Stimulated activated CD8-positive, alpha-beta memory T cell treated with anti-CD3 and anti-CD28 coated beads, Interleukin-4, amount 100 ng/mL, for 24 hours (primary cell): ENCODE measurements around the gene RNF4.
A peak's percentile ranks its signal among the peaks of the same experiment; 100 is the strongest.
"Not testable (repeated sequence)": the region's sequence is repeated elsewhere in the genome, so short reads cannot be mapped to it uniquely, and the experiment has no call there.

Experiments
- DNase-seq: peaks from one replicate; pipeline ENCODE4 v3.0.0-alpha.2; 2020; ENCODE audit warnings: low read depth

The RNF4 gene

GRCh38 chr4:2535376-2536192 lies 66.7 kb downstream of the RNF4 start:
- DNase-seq = peak; percentile 37

- peak; percentile 99 for DNase-seq
Observed at GRCh38 chr4:2536193-2537010, 67.5 kb downstream of the RNF4 start, which contains the start of gene FAM193A. Gene FAM193A (plus strand): TSS chr4:2536647. CDS start chr4:2536916, 269 bp downstream.

DNA sequence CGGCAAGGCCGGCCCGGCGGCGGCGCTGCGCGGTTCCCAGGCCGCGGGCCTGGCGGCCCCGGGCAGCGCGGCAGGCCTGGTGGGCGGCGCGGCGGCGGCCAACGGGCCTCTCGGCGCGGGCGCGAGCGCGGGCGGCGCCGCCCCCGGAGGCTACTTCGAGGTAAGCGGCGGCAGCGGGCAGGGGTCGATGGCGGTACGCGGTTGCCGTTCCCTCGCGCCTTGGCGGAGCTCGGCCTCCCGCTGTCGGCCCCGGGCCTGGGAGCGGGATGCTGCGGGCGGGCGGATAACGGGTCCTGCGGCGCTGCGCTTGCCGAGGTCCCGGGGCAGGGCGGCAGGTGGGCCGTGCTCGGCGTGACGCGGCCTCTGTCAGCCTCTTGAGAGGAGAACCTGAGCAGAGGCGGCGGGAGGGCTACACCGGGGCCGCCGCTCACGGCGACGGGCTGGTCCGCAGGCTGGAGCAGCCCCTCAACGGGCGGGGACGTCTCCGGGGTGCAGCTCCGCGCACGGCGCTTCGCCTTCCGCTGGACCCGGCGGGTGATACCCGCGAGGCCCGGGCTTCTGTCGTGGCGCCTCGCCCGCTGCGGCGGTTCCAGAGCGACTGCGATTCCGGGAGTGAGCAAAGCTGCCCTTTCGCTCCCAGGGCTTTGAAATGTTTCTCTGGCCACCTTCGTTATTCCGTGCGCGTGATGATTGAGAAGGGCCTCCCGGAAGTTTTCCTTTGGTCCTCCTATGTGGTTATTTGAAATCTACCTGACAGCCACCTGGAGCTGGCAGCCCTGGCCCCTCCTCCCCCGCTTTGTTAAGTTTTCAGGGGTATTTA lies 68.3 kb downstream of the RNF4 start:
- peak; percentile 42 for DNase-seq

GRCh38 chr4:2543580-2544191 lies 74.8 kb downstream of the RNF4 start:
- not testable (repeated sequence) for DNase-seq

- DNase-seq = no peak
Observed at GRCh38 chr4:2545321-2546013, 76.6 kb downstream of the RNF4 start.

GRCh38 chr4:2546286-2546823 lies 77.4 kb downstream of the RNF4 start:
- DNase-seq = no peak

DNA sequence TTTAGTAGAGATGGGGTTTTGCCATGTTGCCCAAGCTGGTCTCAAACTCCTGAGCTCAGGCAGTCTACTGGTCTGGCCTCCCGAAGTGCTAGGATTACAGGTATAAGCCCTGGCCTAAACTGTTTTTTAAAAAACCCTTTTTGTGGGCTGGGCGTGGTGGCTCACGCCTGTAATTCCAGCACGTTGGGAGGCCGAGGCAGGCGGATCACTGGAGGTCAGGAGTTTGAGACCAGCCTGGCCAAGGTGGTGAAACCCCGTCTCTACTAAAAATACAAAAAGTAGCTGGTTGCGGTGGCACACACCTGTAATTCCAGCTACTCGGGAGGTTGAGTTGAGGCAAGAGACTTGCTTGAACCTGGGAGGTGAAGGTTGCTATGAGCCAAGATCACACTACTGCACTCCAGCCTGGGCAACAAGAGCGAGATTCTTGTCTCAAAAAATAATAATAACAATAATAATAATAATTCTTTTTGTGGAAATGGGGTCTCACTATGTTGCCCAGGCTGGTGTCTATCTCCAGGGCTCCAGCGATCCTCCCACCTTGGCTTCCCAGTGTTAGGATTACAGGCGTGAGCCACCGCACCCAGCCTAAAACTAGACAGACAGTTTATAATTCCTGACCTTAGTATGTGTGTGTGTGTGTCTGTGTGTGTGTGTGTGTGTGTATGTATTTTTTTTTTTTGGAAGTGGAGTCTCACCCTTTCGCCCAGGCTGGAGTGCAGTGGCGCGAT lies 78.2 kb downstream of the RNF4 start:
- DNase-seq = not testable (repeated sequence)

GRCh38 chr4:2551118-2551517 lies 82.2 kb downstream of the RNF4 start:
- DNase-seq = no peak

DNA sequence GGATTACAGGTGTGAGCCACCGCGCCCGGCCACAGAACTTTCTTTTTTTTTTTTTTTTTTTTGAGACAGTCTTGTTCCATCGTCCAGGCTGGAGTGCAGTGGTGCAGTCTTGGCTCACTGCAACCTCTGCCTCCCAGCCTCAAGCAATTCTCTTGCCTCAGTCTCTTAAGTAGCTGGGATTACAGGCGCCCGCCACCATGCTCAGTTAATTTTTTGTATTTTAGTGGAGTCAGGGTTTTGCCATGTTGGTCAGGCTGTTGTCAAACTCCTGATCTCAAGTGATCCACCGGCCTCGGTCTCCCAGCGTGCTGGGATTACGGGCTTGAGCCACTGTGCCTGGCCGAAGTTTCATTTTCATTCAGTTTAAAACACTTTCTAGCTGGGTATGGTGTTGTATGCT lies 83.9 kb downstream of the RNF4 start:
- no peak for DNase-seq

DNA sequence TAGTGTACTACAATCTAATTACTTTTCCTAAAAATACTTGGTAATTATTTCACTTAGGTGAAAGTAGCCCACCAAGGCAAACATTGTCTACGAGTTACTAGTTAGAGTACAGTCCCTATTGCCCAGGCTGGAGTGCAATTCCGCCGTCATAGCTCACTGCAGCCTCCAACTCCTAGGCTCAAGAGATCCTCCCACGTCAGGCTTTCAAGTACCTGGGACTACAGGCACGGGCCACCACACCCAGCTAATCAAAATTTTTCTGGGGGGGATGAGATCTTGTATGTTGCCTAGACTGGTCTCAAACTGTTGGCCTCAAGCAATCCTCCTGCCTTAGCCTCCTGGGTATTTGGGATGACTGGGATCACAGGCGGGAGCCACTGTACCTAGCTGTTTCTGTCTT lies 89.4 kb downstream of the RNF4 start:
- no peak for DNase-seq

DNA sequence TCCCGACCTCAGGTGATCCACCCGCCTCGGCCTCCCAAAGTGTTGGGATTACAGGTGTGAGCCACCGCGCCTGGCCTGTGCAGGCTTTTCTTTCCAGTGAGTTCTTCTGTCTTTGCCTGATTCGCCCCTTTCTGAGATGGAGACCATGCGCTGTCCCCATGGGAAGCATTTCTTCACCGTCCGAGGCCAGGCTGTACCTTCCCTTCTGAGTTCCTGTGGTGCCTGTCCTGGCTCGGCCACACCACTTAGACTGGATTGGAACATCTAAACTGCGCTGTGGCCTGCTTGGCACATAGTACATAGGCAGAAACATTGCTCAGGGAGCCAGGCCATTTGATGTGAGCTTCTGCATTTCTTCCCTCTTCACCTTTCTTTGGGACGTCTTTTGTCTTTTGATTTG lies 91.3 kb downstream of the RNF4 start:
- DNase-seq = no peak
